HG03432 (cell line): ENCODE results near the gene FBXL13.
"Not testable (repeated sequence)": the region's sequence is repeated elsewhere in the genome, so short reads cannot be mapped to it uniquely, and the experiment has no call there.

Experiments
- ATAC-seq: cut with Tn5 transposase; IDR thresholded peaks from one replicate; pipeline ENCODE4 v1.9.1; 2021; ENCODE audit warnings: mild to moderate bottlenecking, moderate library complexity; ENCODE audit not compliant: unreplicated experiment

Gene FBXL13

GRCh38 chr7:102988631-102989560 lies 85.7 kb downstream of the FBXL13 start:
- no peak for ATAC-seq

DNA sequence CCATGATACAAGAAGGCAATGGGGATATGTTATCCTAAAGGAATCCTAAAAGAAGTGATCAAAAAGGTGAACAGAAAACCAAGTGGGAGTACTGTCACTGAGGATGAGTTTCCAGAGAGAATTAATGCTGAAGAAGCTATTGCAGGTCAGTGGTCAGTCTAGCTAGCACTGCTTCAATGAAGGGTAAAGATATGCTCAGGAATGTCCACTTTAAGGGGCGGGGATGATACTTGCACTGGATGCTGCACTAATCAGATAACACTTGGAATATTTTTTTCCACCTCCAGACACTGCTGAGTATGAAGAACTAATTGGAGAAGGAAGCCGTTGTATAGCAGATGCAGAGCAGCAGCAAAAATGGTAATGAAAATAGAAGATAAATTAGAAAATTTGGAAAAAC lies 86.5 kb downstream of the FBXL13 start:
- no peak for ATAC-seq

GRCh38 chr7:102985176-102985783 lies 89.3 kb downstream of the FBXL13 start:
- no peak for ATAC-seq

- ATAC-seq, result no peak
Measured at GRCh38 chr7:102983602-102984001, 91.0 kb downstream of the FBXL13 start.

GRCh38 chr7:102982235-102982634 lies 92.4 kb downstream of the FBXL13 start:
- no peak for ATAC-seq

DNA sequence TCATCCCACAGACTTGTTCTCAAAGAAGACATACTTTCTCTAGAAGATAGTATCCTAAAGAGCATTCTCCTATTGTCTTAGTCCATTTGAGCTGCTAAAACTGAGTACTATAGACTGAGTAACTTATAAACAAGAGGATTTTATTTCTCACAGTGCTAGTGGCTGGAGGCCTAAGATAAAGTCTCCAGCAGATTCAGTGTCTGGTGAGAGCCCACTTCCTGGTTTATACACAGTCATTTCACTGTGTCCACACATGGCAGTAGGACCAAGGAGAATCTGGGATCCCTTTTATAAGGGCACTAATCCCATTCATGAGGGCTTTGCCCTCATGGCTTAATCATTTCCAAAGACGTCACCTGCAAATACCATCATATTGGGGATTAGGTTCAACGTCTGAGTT lies 93.1 kb downstream of the FBXL13 start:
- no peak for ATAC-seq

- no peak for ATAC-seq
Measured at GRCh38 chr7:102979670-102980069, 94.9 kb downstream of the FBXL13 start.

DNA sequence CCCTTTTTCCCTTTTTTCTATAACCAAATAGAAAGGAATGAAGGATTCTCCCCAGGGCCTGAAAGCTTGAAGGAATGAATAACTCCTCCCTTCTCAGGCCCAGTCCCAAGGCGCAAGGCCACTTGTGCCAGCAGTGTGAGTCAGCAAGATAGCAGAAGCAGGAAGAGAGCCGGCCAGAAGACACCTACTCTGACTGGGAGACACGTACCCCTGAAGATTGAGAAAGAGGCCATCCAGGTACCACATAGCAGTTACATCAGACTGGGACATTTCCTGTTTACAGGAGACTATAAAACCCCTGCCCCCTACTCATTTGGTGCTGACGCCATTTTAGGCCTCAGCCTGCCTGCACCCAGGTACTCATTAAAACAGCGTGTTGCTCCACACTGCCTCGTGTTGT lies 96.3 kb downstream of the FBXL13 start:
- ATAC-seq, result no peak

- not testable (repeated sequence) for ATAC-seq
Measured at GRCh38 chr7:102977586-102977985, 97.0 kb downstream of the FBXL13 start.

DNA sequence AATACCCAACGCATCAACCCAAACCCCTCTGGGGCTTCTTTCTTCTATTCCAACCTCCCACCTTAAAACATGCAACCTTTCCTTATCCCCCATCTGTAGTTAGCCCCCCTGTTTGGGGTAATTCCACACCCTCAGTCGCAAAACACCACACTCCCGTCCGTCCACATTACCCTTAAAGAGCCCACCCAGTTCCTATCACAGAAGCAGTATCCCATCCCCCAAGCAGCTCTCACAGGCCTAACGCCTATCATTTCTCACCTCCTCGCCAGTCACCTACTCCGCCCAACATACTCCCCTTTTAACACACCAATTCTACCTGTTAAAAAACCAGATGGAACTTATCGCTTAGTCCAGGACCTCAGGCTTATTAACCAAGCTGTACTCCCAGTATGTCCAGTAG lies 98.1 kb downstream of the FBXL13 start:
- ATAC-seq, result no peak

DNA sequence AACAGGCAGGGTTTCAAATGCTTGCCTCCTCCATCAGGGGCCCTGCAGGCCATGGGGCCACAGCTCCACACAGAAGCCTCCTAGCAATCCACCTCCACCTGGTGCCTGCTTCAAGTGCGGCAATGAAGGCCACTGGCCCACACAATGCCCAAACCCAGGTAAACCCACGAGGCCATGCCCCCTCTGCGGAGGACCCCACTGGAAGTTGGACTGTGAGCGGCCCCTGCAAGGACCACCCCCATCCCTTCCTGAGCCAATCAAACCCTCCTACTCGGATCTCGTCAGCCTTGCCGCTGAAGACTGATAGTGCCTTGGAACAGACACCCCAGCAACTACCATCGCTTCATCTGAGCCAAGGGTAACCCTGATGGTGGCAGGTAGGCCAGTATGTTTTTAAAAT lies 98.7 kb downstream of the FBXL13 start:
- ATAC-seq, result no peak

DNA sequence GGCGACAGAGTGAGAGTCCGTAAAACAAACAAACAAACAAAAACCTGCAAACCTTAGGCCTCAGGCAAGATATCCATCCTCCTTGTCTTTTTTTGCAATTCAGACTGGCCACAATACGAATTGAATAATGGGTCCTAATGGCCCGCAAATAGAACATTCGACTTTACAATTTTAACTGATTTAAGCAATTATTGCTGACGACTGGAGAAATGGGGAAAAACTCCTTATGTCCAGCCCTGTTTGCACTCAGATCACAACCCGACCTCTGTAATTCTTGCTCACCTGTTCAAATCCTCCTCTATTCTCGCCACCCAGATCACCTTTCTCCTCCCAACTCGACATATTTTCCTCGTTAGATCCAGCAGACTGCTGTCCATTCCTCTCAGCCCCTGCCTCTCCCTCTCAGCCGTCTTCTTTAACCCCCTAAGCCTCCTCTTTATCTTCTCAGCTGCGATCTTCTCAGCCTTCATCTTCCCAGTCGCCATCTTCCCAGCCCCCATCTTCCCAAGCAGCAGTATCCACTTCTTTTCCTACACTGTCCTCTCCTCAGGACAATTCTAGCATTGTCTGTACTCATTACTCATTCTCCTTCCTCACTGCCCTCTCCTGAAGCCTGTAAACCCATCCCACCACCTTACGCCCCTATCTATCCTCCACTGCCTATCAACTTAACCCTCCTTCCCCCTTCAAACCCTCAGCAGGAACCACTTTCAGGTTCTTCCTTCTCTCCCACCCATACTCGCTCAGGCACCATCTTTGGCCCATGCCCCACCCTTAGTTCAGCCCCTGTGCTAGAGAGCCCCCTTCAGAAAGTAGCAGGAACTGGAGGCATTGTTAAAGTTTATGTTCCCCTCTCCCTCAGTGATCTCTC lies 100.0 kb downstream of the FBXL13 start:
- ATAC-seq, result no peak

- ATAC-seq, result no peak
Measured at GRCh38 chr7:102973096-102973802, 101.3 kb downstream of the FBXL13 start.

GRCh38 chr7:102967798-102968197 lies 106.8 kb downstream of the FBXL13 start:
- ATAC-seq, result no peak

GRCh38 chr7:102966465-102966864 lies 108.1 kb downstream of the FBXL13 start:
- no peak for ATAC-seq

- ATAC-seq, result not testable (repeated sequence)
Measured at GRCh38 chr7:102961993-102962392, 112.6 kb downstream of the FBXL13 start.

- ATAC-seq, result not testable (repeated sequence)
Measured at GRCh38 chr7:102958004-102958403, 116.6 kb downstream of the FBXL13 start.

GRCh38 chr7:102954359-102954758 lies 120.2 kb downstream of the FBXL13 start:
- not testable (repeated sequence) for ATAC-seq

- ATAC-seq, result no peak
Measured at GRCh38 chr7:102953406-102953805, 121.2 kb downstream of the FBXL13 start.

DNA sequence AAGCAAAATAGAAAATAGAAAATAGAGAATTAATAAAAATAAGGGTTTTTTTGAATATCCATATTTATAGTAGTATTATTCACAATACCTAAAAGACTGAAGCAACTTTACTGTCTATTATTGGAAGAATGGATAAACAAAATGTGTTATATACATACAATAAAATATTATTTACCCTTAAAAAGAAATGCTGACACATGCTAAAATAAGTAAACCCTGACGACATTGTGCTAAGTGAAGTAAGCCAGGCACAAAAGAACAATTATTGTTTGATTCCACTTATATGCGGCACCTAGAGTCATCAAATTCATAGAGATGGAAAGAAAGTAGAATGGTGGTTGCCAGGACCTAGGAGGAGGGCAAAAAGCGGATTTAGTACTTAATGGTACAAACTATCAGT lies 122.8 kb downstream of the FBXL13 start:
- no peak for ATAC-seq

DNA sequence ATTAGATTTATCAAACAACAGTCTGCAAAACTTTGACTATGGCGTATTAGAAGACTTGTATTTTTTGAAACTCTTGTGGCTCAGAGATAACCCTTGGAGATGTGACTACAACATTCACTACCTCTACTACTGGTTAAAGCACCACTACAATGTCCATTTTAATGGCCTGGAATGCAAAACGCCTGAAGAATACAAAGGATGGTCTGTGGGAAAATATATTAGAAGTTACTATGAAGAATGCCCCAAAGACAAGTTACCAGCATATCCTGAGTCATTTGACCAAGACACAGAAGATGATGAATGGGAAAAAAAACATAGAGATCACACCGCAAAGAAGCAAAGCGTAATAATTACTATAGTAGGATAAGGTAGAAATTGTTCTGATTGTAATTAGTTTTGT lies 130.4 kb downstream of the FBXL13 start:
- no peak for ATAC-seq
